NCI-H2081 treated with DMSO at 0.1 percent for 48 hours (cell line): ENCODE results near the gene MEGF11.

ENCODE experiments used
- DNase-seq: peaks from one replicate; lab custom pipeline; 2025; lab: John Stamatoyannopoulos, UW

The MEGF11 gene

GRCh38 chr15:66030650-66031049 lies 222.9 kb downstream of the MEGF11 start:
- no peak for DNase-seq

DNA sequence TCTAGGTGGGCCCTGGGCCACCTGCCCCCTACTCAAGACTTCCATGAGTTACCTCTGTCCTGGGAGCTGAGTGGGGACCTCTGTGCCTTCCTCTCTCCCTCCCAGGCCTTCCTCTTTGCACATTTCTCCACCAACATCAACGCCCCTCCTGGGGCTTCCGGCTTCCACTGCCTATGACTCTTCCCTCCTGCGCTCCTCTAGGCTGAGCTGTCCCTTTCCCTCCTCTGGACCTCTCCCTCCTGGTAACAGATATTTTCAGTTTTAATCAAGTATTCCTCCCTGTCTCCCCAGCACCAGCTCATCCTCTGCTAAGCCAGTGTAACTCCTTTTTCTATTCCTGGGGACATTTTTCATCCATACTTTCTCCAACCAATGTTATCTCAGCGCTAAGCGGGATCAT lies 223.9 kb downstream of the MEGF11 start:
- DNase-seq: no peak

GRCh38 chr15:66027268-66027805 lies 226.2 kb downstream of the MEGF11 start:
- DNase-seq: no peak

GRCh38 chr15:66025972-66026371 lies 227.6 kb downstream of the MEGF11 start:
- no peak for DNase-seq

DNA sequence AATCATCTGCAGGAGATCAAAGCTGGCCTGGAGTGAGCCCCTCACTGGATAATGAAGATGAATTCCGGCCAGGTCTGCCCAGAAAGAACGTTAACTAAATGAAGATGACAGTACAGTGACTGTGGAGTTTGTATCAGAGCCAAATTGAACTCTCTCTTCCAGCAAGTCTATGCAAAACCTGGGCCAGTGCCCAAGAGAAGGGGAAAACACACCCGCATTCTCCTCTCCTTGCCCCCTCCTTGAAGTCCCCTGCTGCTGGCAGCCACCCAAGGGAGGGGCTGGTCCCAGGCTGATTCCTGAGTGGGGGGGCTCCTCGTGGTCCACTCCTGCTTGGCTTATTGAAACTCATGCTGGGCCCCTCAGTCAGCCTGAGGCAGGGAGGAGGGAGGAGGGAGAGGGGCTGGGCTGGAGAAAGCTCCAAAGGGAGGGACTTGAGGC lies 228.5 kb downstream of the MEGF11 start:
- DNase-seq: no peak

DNA sequence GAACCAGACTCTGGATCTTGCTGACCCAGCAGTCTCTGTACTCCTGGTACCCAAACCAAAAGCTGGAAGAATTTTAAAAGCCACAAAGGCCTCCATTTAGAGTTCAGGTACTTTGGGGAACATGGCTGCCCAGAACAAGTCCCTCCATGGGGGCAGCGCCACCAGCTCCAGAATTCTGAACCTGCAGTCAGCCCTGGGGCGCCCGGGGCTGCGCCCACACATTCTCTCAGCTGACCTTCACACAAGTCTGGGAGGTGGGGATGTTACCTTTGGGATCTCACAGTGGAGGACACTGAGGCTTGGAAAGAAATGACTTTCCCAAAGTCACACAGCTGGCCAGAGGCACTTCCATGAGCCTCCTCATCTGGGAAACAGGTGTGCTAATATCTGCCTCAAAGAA lies 229.4 kb downstream of the MEGF11 start:
- no peak for DNase-seq

DNA sequence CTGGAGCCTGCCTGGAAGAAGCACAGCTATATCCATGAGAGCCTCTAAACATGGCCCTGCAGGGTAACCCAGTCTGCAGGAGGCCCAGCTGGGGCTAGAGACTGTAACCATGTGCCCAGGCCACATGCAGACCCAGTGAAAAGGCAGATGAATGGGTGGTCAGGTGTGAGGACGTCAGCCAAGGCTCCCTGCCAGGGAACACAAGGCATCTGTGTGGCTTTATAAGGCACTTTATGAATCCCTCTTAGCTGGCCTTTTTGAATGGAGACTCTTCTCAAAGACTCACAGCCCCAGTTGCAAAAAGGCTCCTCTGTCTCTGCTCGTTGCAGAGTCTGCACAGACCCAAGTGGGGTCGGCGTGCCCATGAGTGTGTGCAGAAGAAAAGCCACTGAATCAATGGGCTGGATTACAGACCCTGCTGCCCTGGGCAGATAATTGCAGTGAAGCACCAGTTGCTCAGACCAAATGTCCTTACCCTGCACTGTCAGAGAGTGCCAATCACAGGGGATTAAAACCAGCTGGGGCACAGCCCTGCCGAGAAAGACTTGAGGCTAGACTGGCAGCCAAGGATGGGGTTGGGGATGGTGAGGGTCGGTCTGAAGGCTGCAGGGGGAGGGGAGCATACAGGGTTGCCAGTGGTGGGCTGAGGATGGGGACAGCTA lies 230.1 kb downstream of the MEGF11 start:
- peak; percentile 60 for DNase-seq

DNA sequence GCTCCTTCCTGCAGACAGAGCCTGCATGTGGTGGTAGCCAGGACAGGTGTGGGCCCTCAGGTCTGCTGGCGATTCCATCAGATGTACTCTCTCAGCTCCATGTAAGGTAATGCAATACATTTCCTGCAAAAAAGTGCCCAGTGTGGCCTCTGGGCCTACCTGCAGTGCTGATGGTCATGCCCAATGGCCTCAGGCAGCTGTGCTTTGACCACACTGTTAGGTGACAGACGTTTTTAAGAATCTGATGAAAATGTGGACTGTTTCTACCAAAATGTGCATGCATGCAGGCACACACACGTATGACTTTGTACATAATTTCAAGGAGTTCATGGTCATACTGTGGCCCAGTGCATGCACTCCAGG lies 231.4 kb downstream of the MEGF11 start:
- no peak for DNase-seq

DNA sequence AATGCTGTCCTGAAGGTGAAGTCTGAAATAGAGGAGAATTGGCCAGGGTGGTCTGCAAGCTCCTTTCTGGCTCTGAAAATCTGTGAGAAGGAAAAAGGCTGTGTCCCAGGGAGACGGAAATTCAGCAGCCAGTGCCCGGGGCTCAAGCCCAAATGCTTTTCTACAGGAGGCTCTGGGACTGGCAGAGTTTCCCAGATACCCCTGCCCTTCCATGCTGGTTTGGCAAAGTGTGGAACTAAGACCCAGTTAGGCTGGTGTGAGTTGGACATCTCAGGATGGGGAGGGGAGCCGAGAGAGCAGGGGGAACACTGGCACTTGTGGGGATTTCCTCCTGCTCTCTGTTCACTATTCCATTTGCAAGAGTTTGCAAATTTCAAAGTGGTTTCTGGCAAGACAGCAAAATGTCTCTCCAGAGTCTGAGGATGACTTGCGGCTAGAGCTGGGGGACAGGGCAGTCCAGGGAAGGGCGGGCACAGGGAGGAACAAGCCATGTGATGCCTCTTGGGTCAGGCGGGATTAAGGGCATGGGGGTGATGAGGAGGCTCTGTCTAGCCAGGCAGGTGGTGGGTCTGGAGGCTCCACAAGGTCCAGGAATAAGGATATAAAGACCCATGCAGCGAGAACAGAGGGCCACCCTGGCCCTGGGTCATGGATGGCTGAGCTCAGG lies 231.9 kb downstream of the MEGF11 start:
- no peak for DNase-seq

- DNase-seq: no peak
Observed at GRCh38 chr15:66019826-66020398, 233.6 kb downstream of the MEGF11 start.

GRCh38 chr15:66019368-66019767 lies 234.2 kb downstream of the MEGF11 start:
- DNase-seq: no peak

GRCh38 chr15:66018488-66018797 lies 235.1 kb downstream of the MEGF11 start:
- no peak for DNase-seq

DNA sequence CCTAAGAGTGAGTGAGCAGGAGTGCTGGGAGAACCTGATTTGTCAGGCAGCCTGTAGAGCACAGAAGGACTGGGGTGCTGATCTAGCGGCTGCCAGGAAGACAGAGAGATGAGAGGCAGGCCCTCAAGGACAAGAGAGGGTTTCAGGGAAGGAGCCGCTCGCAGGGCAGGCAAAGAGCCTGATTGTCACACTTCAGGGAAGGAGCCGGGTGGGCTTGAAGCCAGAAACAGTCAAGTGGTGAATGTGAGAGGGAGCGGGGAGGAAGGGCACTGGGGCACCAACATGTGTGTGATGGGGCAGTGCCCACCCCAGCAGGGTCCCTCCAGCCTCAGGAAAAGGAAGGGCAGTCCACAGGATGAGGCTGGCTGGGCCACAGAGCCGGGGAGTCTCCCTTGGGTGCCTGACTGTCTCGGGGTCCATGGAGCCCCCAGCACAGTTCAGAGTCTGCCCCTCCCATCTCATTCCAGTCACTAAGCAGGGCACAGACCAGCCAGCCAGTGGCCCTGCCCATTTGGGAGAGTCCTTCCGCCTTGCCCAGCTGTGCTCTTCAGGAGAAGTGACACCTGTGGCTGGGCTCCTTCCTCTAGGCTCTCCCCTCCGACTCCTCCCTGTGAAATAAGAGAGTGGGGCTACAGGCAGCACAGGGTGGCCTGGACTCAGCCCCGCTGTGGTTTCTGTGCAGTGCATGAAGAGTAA lies 235.6 kb downstream of the MEGF11 start:
- no peak for DNase-seq

- DNase-seq: no peak
Observed at GRCh38 chr15:66017000-66017399, 236.6 kb downstream of the MEGF11 start.

- DNase-seq: no peak
Observed at GRCh38 chr15:66016199-66016598, 237.4 kb downstream of the MEGF11 start.

GRCh38 chr15:66014635-66015182 lies 238.8 kb downstream of the MEGF11 start:
- no peak for DNase-seq

DNA sequence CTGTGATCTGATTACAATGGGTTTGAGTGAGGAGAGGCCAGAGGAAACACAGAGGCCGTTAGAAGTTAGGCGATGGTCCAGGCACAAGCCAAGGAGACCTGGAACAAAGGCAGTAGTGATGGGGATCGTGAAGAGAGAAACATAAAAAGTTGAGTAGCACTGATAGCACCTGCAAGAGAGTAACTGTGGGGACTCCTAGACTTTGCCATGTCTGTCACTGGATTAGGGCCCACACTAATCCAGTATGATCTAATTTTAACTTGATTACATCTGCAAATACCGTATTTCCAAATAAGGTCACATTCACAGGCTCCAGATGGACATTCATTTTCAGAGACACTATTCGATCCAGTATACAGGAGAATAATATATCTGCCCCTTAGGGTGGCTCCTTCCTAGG lies 239.5 kb downstream of the MEGF11 start:
- no peak for DNase-seq

- no peak for DNase-seq
Observed at GRCh38 chr15:66008940-66009562, 244.5 kb downstream of the MEGF11 start.

GRCh38 chr15:66007663-66008262 lies 245.8 kb downstream of the MEGF11 start:
- DNase-seq: no peak

DNA sequence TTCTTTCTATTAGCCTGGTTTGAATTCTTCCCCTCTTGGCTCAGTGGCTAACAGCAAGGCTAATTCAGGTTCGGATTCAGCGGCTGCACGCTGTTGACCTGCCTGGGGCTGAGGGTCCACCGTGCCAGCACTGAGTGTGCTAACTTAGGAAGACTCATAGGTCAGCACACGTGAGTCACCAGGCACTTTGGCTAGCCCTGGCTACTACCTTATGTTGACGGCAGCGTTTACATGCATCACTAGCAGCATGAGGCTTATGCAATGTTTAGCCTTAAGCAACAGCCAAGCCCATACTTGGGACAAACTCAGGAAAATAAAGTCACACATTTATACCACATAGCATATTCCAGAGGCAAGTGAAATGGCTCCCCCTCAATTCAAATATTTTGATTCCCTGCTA lies 246.6 kb downstream of the MEGF11 start:
- DNase-seq: no peak

DNA sequence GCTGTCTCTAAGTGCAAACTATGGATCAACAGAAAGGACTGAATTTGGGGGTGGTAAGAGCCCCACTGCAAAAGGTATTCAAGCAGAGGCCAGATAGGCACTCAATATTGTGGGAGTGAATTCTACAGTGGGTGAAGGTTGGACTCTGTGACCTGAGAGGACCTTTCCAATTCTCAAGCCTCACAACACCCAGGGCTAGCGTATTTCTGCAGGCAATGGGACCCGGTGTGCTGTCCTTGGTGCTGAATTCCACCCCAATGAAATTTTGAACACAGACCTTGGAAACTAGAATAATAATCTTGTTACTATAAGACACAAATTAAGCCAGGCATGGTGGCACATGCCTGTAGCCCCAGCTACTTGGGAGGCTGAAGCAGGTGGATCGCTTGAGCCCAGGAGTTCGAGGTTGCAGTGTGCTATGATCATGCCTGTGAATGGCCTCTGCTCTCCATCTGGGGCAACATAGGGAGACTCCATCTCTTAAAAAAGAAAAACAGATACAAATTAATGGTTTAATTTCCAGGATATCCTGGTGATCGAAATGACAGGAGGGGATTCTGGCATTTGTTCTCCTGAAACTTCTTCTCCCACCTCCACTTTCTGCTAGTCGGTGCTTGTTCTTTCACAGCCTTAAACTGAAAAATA lies 248.8 kb downstream of the MEGF11 start:
- DNase-seq: no peak
